Thyroid gland (tissue), 4 donors: ENCODE data around the gene ACBD6. TPM values are rescaled to one million over a fixed set of nuclear protein-coding genes. Genes with fewer than 3 reads are reported as not detected.
A peak's percentile ranks its signal among the peaks of the same experiment; 100 is the strongest.

Experiments
- DNase-seq, 2 donors: peaks; one replicate each; pipeline ENCODE4 v3.0.0-alpha.2; 2019
- H3K27ac ChIP-seq, 3 donors: fragments of 200-600 bp; sonication (generic); 1 replicate in 2 of 3; 2 replicates in 1 of 3; pipeline ENCODE4 v1.5.1; 2016 to 2019; ENCODE audit warnings: mild to moderate bottlenecking in 1 of 3, moderate library complexity in 1 of 3
- H3K27me3 ChIP-seq: fragments of 200-600 bp; sonication (generic); one replicate; pipeline ENCODE4 v1.5.1; 2019
- H3K36me3 ChIP-seq, 2 donors: fragments of 200-600 bp; sonication (generic); one replicate each; pipeline ENCODE4 v1.5.1; 2016 to 2019
- H3K4me1 ChIP-seq, 2 donors: fragments of 200-600 bp; sonication (generic); one replicate each; pipeline ENCODE4 v1.5.1; 2017 to 2019
- H3K4me3 ChIP-seq, 3 donors: fragments of 200-600 bp; sonication (generic); replicated peaks in 1 of 3; 1 replicate in 2 of 3; 2 replicates in 1 of 3; pipeline ENCODE4 v1.5.1; 2016; ENCODE audit warnings: mild to moderate bottlenecking in 1 of 3
- H3K9me3 ChIP-seq: fragments of 200-600 bp; sonication (generic); one replicate; pipeline ENCODE4 v1.5.1; 2017
- POLR2A ChIP-seq, 2 donors: fragments of 450-650 bp; IDR thresholded peaks; one replicate each; pipeline ENCODE4 v1.6.1; 2017; ENCODE audit warnings: antibody characterized with exemption in 2 of 2, mild to moderate bottlenecking in 2 of 2, moderate library complexity in 1 of 2
- WGBS, 2 donors: methylation state at CpG; one replicate each; pipeline ENCODE4 v1.1.5; 2017; 5-methylcytosine and 5-hydroxymethylcytosine counted together
- intact Hi-C: fragments of 100-400 bp; cut with DNase I; formaldehyde crosslinking; loops from one replicate; pipeline ENCODE4 v1.15.1; 2023
- total RNA-seq, 4 donors: library from RNA; depleted of rRNA; stranded (reverse); fragments of >200 nt; gene quantifications; one replicate each; pipeline ENCODE4 v1.2.3, GENCODE V29; 2016
- TF ChIP-seq, protein P1 (sequence below), 6 experiments: fragments of 200-600 bp in 3 of 6; fragments of 450-650 bp in 3 of 6; sonication (generic) in 3 of 6; IDR thresholded peaks; one replicate each; pipeline ENCODE4 v1.5.1; 2016 to 2019; ENCODE audit warnings: antibody characterized with exemption in 6 of 6, mild to moderate bottlenecking in 2 of 6, inconsistent platforms in 1 of 6, moderate library complexity in 1 of 6

ACBD6 gene
- total RNA-seq, 4 donors from 2014 or later, result 52.6 to 66.5 (median 57.2) TPM

DNA sequence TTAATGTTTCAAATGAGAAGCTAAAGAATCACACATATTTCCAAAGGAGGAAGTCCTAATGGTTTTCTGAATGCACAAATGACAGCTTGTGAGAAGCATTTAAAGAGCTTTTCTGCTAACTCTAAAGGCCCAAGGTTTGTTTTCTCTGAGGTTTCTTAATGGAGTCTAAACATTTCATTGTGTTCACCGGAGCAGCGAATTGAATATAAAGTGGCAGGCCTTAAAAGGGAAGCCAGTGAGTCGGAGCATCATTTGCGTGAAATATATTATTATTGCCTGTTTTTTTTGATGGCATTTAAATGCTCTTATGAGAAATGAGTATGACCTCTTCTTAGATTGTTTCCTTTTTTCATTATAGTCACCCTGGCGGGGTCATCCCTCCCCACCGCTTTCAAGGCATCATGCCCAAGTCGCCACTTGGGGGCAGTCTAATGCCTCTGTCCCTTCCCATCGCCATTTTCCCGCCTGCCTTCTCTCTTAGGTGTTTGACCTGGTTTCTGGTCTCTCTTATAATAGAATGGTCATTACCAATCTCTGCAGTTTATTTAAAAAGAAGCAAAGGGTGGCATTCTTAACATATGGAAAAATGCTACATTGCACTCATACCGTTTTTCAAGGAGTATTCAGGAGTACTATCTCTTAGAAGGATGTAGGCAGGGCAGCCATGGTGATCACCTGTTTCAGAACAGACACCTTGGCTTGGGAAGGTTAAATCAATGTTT is 31.1 kb upstream of the ACBD6 start:
- Histone ChIP-seq H3K4me3 (no peak overlapping the region), H3K4me1 (peaks cover 4 to 14% of the 10 kb centered on the region in 2 donors), H3K36me3 (no peaks in the 10 kb centered on the region), H3K27me3 (no peaks in the 10 kb centered on the region), H3K27ac (peak overlapping the region in 2 of 3 donors; percentile 11 to 33), H3K9me3 (no peaks in the 10 kb centered on the region)
- intact Hi-C loops, result loop anchor here (5.0 kb wide), 1 partner anchor 329 kb away; no protein-coding TSS in a partner anchor
- DNase-seq, result peak; percentile 76 to 86
- 25 to 27% methylated on average over 10 of the region's 10 CpGs for WGBS, 2 donors
- TF ChIP-seq, protein P1, sequence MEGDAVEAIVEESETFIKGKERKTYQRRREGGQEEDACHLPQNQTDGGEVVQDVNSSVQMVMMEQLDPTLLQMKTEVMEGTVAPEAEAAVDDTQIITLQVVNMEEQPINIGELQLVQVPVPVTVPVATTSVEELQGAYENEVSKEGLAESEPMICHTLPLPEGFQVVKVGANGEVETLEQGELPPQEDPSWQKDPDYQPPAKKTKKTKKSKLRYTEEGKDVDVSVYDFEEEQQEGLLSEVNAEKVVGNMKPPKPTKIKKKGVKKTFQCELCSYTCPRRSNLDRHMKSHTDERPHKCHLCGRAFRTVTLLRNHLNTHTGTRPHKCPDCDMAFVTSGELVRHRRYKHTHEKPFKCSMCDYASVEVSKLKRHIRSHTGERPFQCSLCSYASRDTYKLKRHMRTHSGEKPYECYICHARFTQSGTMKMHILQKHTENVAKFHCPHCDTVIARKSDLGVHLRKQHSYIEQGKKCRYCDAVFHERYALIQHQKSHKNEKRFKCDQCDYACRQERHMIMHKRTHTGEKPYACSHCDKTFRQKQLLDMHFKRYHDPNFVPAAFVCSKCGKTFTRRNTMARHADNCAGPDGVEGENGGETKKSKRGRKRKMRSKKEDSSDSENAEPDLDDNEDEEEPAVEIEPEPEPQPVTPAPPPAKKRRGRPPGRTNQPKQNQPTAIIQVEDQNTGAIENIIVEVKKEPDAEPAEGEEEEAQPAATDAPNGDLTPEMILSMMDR (IDR thresholded peaks at IDR 0.05), result peak; percentile 46 to 95 (median 84)
- TF ChIP-seq POLR2A (IDR thresholded peaks at IDR 0.05), result no peak

GRCh38 chr1:180532854-180533253 is 30.5 kb upstream of the ACBD6 start:
- H3K4me3 ChIP-seq, result no peak overlapping the region
- H3K36me3 ChIP-seq, result no peaks in the 10 kb centered on the region
- H3K4me1 ChIP-seq, result peaks cover 4 to 14% of the 10 kb centered on the region in 2 donors
- no peaks in the 10 kb centered on the region for H3K27me3 ChIP-seq
- DNase-seq, result no peak
- 78 to 82% methylated on average over 5 of the region's 5 CpGs for WGBS, 2 donors
- H3K9me3 ChIP-seq, result no peaks in the 10 kb centered on the region
- TF ChIP-seq POLR2A (IDR thresholded peaks at IDR 0.05), result no peak
- TF ChIP-seq, protein P1 (IDR thresholded peaks at IDR 0.05), result no peak
- intact Hi-C loops, result loop anchor here (5.0 kb wide), 1 partner anchor 329 kb away; no protein-coding TSS in a partner anchor
- peak overlapping the region in 1 of 3 donors; percentile 11 for H3K27ac ChIP-seq

GRCh38 chr1:180530501-180530900 is 28.1 kb upstream of the ACBD6 start:
- TF ChIP-seq, protein P1 (IDR thresholded peaks at IDR 0.05), result no peak
- TF ChIP-seq POLR2A (IDR thresholded peaks at IDR 0.05), result no peak
- WGBS, 2 donors, result 48 to 61% methylated on average over 5 of the region's 5 CpGs
- Histone ChIP-seq H3K4me3 (no peak overlapping the region), H3K27ac (no peak overlapping the region), H3K36me3 (no peaks in the 10 kb centered on the region), H3K27me3 (no peaks in the 10 kb centered on the region), H3K9me3 (no peaks in the 10 kb centered on the region), H3K4me1 (peaks cover 4 to 14% of the 10 kb centered on the region in 2 donors)
- peak; percentile 13 to 26 for DNase-seq
- intact Hi-C loops, result loop anchor here (5.0 kb wide), 1 partner anchor 332 kb away; no protein-coding TSS in a partner anchor

DNA sequence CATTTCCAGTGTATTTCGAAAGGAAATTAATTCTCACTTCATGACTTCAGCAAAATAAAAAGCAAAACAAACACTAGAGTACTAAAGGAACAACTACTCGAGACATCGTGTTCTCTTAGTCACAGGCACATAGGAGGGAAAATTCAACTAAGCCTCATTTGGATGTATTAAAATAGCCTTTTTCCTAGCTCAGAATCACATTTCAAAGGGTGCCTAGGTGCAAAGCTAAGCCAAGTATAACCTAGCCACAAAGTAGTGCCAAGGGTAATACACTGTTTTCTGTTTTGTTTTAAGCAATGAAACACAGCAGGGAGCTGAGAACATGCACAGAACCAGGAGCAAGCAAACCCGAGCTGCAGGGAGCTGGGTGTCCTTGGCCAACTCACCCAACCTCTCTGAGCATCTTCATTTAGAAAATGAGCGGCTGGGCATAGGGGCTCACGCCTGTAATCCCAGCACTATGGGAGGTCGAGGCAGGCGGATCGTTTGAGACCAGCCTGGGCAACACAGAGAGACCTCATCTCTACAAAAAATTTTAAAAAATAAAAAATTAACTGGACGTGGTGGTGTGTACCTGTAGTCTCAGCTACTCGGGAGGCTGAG is 26.6 kb upstream of the ACBD6 start:
- no peak overlapping the region for H3K27ac ChIP-seq
- H3K4me3 ChIP-seq, result no peak overlapping the region
- intact Hi-C loops, result no loop called here
- H3K4me1 ChIP-seq, result peaks cover 4 to 8% of the 10 kb centered on the region in 2 donors
- no peak for TF ChIP-seq POLR2A (IDR thresholded peaks at IDR 0.05)
- TF ChIP-seq, protein P1 (IDR thresholded peaks at IDR 0.05), result no peak
- no peaks in the 10 kb centered on the region for H3K9me3 ChIP-seq
- no peak for DNase-seq
- H3K27me3 ChIP-seq, result no peaks in the 10 kb centered on the region
- 86 to 90% methylated on average over 11 of the region's 11 CpGs for WGBS, 2 donors
- H3K36me3 ChIP-seq, result no peaks in the 10 kb centered on the region
